Stimulated activated naive CD8-positive, alpha-beta T cell treated with anti-CD3 and anti-CD28 coated beads, Interleukin-15, Interleukin-2, amounts not matched to agents 100 U/mL and 50 U/mL, for 24 hours (primary cell): ENCODE measurements around the gene STAT2.
"Not testable (repeated sequence)": the region's sequence is repeated elsewhere in the genome, so short reads cannot be mapped to it uniquely, and the experiment has no call there.

Source experiments
- ATAC-seq: fragments of 150-1000 bp; cut with Tn5 transposase; one replicate; pipeline ENCODE4 v1.10.0; 2021
- DNase-seq: peaks from one replicate; pipeline ENCODE4 v3.0.0; 2021

STAT2 gene

GRCh38 chr12:56359851-56360767 lies at the start of gene STAT2:
Gene STAT2, minus strand, starts transcription at chr12:56360107. Its CDS starts 3,536 bp downstream, at chr12:56356571.
- DNase-seq = peak; percentile 99
- peak; percentile 99 for ATAC-seq

- no peak for ATAC-seq
- no peak for DNase-seq
Measured at GRCh38 chr12:56408799-56409417, 49.0 kb upstream of the STAT2 start.

GRCh38 chr12:56404227-56404626 lies 44.3 kb upstream of the STAT2 start:
- not testable (repeated sequence) for ATAC-seq, DNase-seq

GRCh38 chr12:56401612-56402011 lies 41.7 kb upstream of the STAT2 start:
- not testable (repeated sequence) for ATAC-seq, DNase-seq

GRCh38 chr12:56401125-56401524 lies 41.2 kb upstream of the STAT2 start:
- not testable (repeated sequence) for ATAC-seq, DNase-seq

- DNase-seq, ATAC-seq: not testable (repeated sequence)
Measured at GRCh38 chr12:56399466-56399865, 39.6 kb upstream of the STAT2 start.

- no peak for DNase-seq
- ATAC-seq = no peak
Measured at GRCh38 chr12:56398324-56398723, 38.4 kb upstream of the STAT2 start.

GRCh38 chr12:56392331-56392730 lies 32.4 kb upstream of the STAT2 start:
- ATAC-seq = no peak
- no peak for DNase-seq

GRCh38 chr12:56391721-56392120 lies 31.8 kb upstream of the STAT2 start:
- DNase-seq = no peak
- no peak for ATAC-seq

GRCh38 chr12:56389412-56389811 lies 29.5 kb upstream of the STAT2 start:
- no peak for ATAC-seq
- no peak for DNase-seq

GRCh38 chr12:56387152-56387736 lies 27.3 kb upstream of the STAT2 start:
- DNase-seq = no peak
- no peak for ATAC-seq

- DNase-seq = no peak
Measured at GRCh38 chr12:56385873-56386272, 26.0 kb upstream of the STAT2 start.

GRCh38 chr12:56382611-56383010 lies 22.7 kb upstream of the STAT2 start:
- DNase-seq (no peak), ATAC-seq (no peak)

More at GRCh38 chr12:56385873-56386272, 26.0 kb upstream of the STAT2 start:
- ATAC-seq = no peak

GRCh38 chr12:56377989-56378316 lies 18.0 kb upstream of the STAT2 start:
- DNase-seq (no peak), ATAC-seq (no peak)

- peak; percentile 59 for ATAC-seq
- DNase-seq = no peak
Measured at GRCh38 chr12:56377310-56377988, 17.5 kb upstream of the STAT2 start.

- ATAC-seq = no peak
- DNase-seq = no peak
Measured at GRCh38 chr12:56375598-56376434, 15.9 kb upstream of the STAT2 start.

GRCh38 chr12:56374726-56375597 lies 15.1 kb upstream of the STAT2 start:
- ATAC-seq = no peak
- DNase-seq = no peak

- ATAC-seq (no peak), DNase-seq (no peak)
Measured at GRCh38 chr12:56373515-56373914, 13.6 kb upstream of the STAT2 start.

- DNase-seq = no peak
- no peak for ATAC-seq
Measured at GRCh38 chr12:56366948-56367347, 7.0 kb upstream of the STAT2 start.
